Smooth muscle cell (in vitro differentiated cells): Measurements from ENCODE around the gene CEP104. TPM values are rescaled to one million over a fixed set of nuclear protein-coding genes. Genes with fewer than 3 reads are reported as not detected.

ENCODE experiments used
- DNase-seq: peaks from one replicate; lab custom pipeline; 2025; ENCODE audit not compliant: unreplicated experiment; lab: John Stamatoyannopoulos, UW
- H2AFZ ChIP-seq: fragments of 200-600 bp; sonication (generic); 2 replicates; pipeline ENCODE4 v1.6.0; 2016; ENCODE audit warnings: antibody characterized with exemption, low read depth, mild to moderate bottlenecking
- H3F3A ChIP-seq: fragments of 200-600 bp; sonication (generic); 2 replicates; pipeline ENCODE4 v1.6.0; 2017; ENCODE audit warnings: antibody characterized with exemption, low read depth
- H3K27ac ChIP-seq: fragments of 200-600 bp; sonication (generic); 2 replicates; pipeline ENCODE4 v1.5.1; 2016; ENCODE audit warnings: low read depth, mild to moderate bottlenecking
- H3K27me3 ChIP-seq: fragments of 200-600 bp; sonication (generic); 2 replicates; pipeline ENCODE4 v1.6.1; 2016; ENCODE audit warnings: low read depth, mild to moderate bottlenecking
- H3K36me3 ChIP-seq: fragments of 200-600 bp; sonication (generic); 2 replicates; pipeline ENCODE4 v1.5.1; 2016; ENCODE audit warnings: low read depth
- H3K4me1 ChIP-seq: fragments of 200-600 bp; sonication (generic); 2 replicates; pipeline ENCODE4 v1.5.1; 2016; ENCODE audit warnings: low read depth
- H3K4me2 ChIP-seq: fragments of 200-600 bp; sonication (generic); 2 replicates; pipeline ENCODE4 v1.6.0; 2016; ENCODE audit warnings: mild to moderate bottlenecking
- H3K4me3 ChIP-seq: fragments of 200-600 bp; sonication (generic); 2 replicates; pipeline ENCODE4 v1.5.1; 2016; ENCODE audit warnings: mild to moderate bottlenecking
- H3K79me2 ChIP-seq: fragments of 200-600 bp; sonication (generic); 2 replicates; pipeline ENCODE4 v1.6.0; 2016; ENCODE audit warnings: low read depth, mild to moderate bottlenecking
- H3K9ac ChIP-seq: fragments of 200-600 bp; sonication (generic); 2 replicates; pipeline ENCODE4 v1.6.0; 2016; ENCODE audit warnings: low read depth
- H3K9me3 ChIP-seq: fragments of 200-600 bp; sonication (generic); replicated peaks from 2 replicates; pipeline ENCODE4 v1.5.1; 2016; ENCODE audit warnings: low read depth
- H4K20me1 ChIP-seq: fragments of 200-600 bp; sonication (generic); 2 replicates; pipeline ENCODE4 v1.6.0; 2016; ENCODE audit warnings: low read depth
- CTCF ChIP-seq: fragments of 200-600 bp; sonication (generic); IDR thresholded peaks from 2 replicates; pipeline ENCODE4 v1.5.1; 2017; ENCODE audit warnings: borderline replicate concordance, mild to moderate bottlenecking, antibody characterized with exemption; ENCODE audit not compliant: insufficient read depth, poor library complexity, severe bottlenecking
- WGBS: methylation state at CpG from one replicate; pipeline ENCODE4 v1.1.7; 2016; ENCODE audit warnings: low lambda C conversion rate; 5-methylcytosine and 5-hydroxymethylcytosine counted together
- polyA plus RNA-seq: library from polyadenylated mRNA; unstranded; fragments of >200 nt; fragmentation: Nextera tagmentation; extraction: Ambion mirVana; gene quantifications from 2 replicates; pipeline ENCODE4 v1.2.1, GENCODE V29; 2016
- total RNA-seq: library from RNA; depleted of rRNA; stranded (reverse); fragments of >200 nt; gene quantifications from 2 replicates; pipeline ENCODE4 v1.2.3, GENCODE V29; 2014

CEP104 gene
- total and polyA plus RNA-seq, 2 experiments from 2014 or later = 16.8 to 25.4 TPM

- DNase-seq = no peak
- WGBS = 86% methylated on average over 15 of the region's 15 CpGs
- no peak overlapping the region for H3K9ac ChIP-seq
- no peak for TF ChIP-seq CTCF
- H3F3A ChIP-seq = no peaks in the 10 kb centered on the region
- H3K27ac ChIP-seq = no peak overlapping the region
- H3K4me2 ChIP-seq = no peak overlapping the region
- no peaks in the 10 kb centered on the region for H4K20me1 ChIP-seq
- H3K9me3 ChIP-seq = no peaks in the 10 kb centered on the region
- H3K79me2 ChIP-seq = no peaks in the 10 kb centered on the region
- no peaks in the 10 kb centered on the region for H3K27me3 ChIP-seq
- no peaks in the 10 kb centered on the region for H3K36me3 ChIP-seq
- H3K4me3 ChIP-seq = no peak overlapping the region
- no peak overlapping the region for H2AFZ ChIP-seq
- no peaks in the 10 kb centered on the region for H3K4me1 ChIP-seq
These were observed 31.7 kb downstream of the CEP104 start for GRCh38 chr1:3825356-3825755.

- Histone ChIP-seq H3K27me3 (no peaks in the 10 kb centered on the region), H3K27ac (no peak overlapping the region), H2AFZ (no peak overlapping the region), H3K9ac (no peak overlapping the region), H3K9me3 (no peaks in the 10 kb centered on the region), H3F3A (no peaks in the 10 kb centered on the region), H4K20me1 (no peaks in the 10 kb centered on the region), H3K4me2 (no peak overlapping the region), H3K79me2 (no peaks in the 10 kb centered on the region), H3K4me1 (no peaks in the 10 kb centered on the region), H3K36me3 (no peaks in the 10 kb centered on the region), H3K4me3 (no peak overlapping the region)
- WGBS = 98% methylated on average over 5 of the region's 8 CpGs
- DNase-seq = no peak
- TF ChIP-seq CTCF = no peak
These were observed 32.4 kb downstream of the CEP104 start for GRCh38 chr1:3824650-3825049.

- H3K4me3 ChIP-seq = no peak overlapping the region
- no peaks in the 10 kb centered on the region for H3F3A ChIP-seq
- H3K9me3 ChIP-seq = no peaks in the 10 kb centered on the region
- no peak overlapping the region for H3K4me2 ChIP-seq
- H3K79me2 ChIP-seq = no peaks in the 10 kb centered on the region
- no peak overlapping the region for H2AFZ ChIP-seq
- H3K36me3 ChIP-seq = no peaks in the 10 kb centered on the region
- TF ChIP-seq CTCF = no peak
- H3K9ac ChIP-seq = no peak overlapping the region
- no peak overlapping the region for H3K27ac ChIP-seq
- 83% methylated on average over 16 of the region's 16 CpGs for WGBS
- DNase-seq = no peak
- H4K20me1 ChIP-seq = no peaks in the 10 kb centered on the region
- no peaks in the 10 kb centered on the region for H3K27me3 ChIP-seq
- no peaks in the 10 kb centered on the region for H3K4me1 ChIP-seq
These were observed 34.6 kb downstream of the CEP104 start for GRCh38 chr1:3822421-3822820.

- DNase-seq = no peak
- no peak for TF ChIP-seq CTCF
- 94% methylated on average over 15 of the region's 15 CpGs for WGBS
- no peaks in the 10 kb centered on the region for H3K9me3 ChIP-seq
- no peak overlapping the region for H3K27ac ChIP-seq
- no peak overlapping the region for H3K9ac ChIP-seq
- H3K4me1 ChIP-seq = no peaks in the 10 kb centered on the region
- no peak overlapping the region for H3K4me3 ChIP-seq
- no peaks in the 10 kb centered on the region for H4K20me1 ChIP-seq
- H3K4me2 ChIP-seq = no peak overlapping the region
- H3K79me2 ChIP-seq = no peaks in the 10 kb centered on the region
- H3K27me3 ChIP-seq = no peaks in the 10 kb centered on the region
- no peaks in the 10 kb centered on the region for H3F3A ChIP-seq
- H2AFZ ChIP-seq = no peak overlapping the region
- H3K36me3 ChIP-seq = no peaks in the 10 kb centered on the region
These were observed 35.1 kb downstream of the CEP104 start for GRCh38 chr1:3821908-3822307.
